ENCODE data around the gene MRPL12.
A peak's percentile ranks its signal among the peaks of the same experiment; 100 is the strongest.

MRPL12 gene

GRCh38 chr17:81720267-81721071 lies 17.3 kb downstream of the MRPL12 start:
- no peak overlapping the region for H3K27ac ChIP-seq (ENCODE audit: low read length)
- H3K79me2 ChIP-seq (ENCODE audit: low read length), result 0 out of 2 replicates have a peak, but pooled peaks cover 2% of the 10 kb centered on the region
- peaks cover 17% of the 10 kb centered on the region for H3K4me1 ChIP-seq (ENCODE audit: low read length)
- H3K9ac ChIP-seq (ENCODE audit: low read length), result no peak overlapping the region
- no peaks in the 10 kb centered on the region for H4K20me1 ChIP-seq (ENCODE audit: insufficient read depth, low read length)
- TF ChIP-seq EZH2 (optimal IDR thresholded peaks at IDR 0.05; ENCODE audit: low read depth, low read length) (no peak), CTCF (IDR thresholded peaks at IDR 0.05; ENCODE audit: low read length) (no peak)
- DNase-seq, result no peak
- H3K9me2 ChIP-seq (replicated peaks; ENCODE audit: insufficient read depth, low read length), result no peaks in the 10 kb centered on the region
- H3K27me3 ChIP-seq (replicated peaks; ENCODE audit: insufficient read depth, low read length), result no peaks in the 10 kb centered on the region
- H3K4me3 ChIP-seq (ENCODE audit: low read length), result no peak overlapping the region
- no peaks in the 10 kb centered on the region for H3K9me3 ChIP-seq (replicated peaks; ENCODE audit: insufficient read depth, low read length)
- H3F3A ChIP-seq (ENCODE audit: insufficient read depth, low read length), result peaks cover 16% of the 10 kb centered on the region
- H3K36me3 ChIP-seq (replicated peaks; ENCODE audit: insufficient read depth, low read length), result no peaks in the 10 kb centered on the region
- no peak overlapping the region for H3K4me2 ChIP-seq (ENCODE audit: low read depth, low read length)
- no peak overlapping the region for H2AFZ ChIP-seq (ENCODE audit: low read length)

- H3K4me2 ChIP-seq (ENCODE audit: low read depth, low read length), result peak overlapping the region; percentile 16; the same call in 1 of the 2 replicates
Measured at GRCh38 chr17:81722184-81723120, 19.3 kb downstream of the MRPL12 start.

GRCh38 chr17:81723651-81724209 lies 20.6 kb downstream of the MRPL12 start:
- Histone ChIP-seq H3K4me1 (ENCODE audit: low read length) (peaks cover 17% of the 10 kb centered on the region), H3K9ac (ENCODE audit: low read length) (no peak overlapping the region)

More at GRCh38 chr17:81722184-81723120, 19.3 kb downstream of the MRPL12 start:
- no peak overlapping the region for H3K9ac ChIP-seq (ENCODE audit: low read length)
- H3K4me1 ChIP-seq (ENCODE audit: low read length), result peaks cover 17% of the 10 kb centered on the region
- H2AFZ ChIP-seq (ENCODE audit: low read length), result no peak overlapping the region
- H3K9me2 ChIP-seq (replicated peaks; ENCODE audit: insufficient read depth, low read length), result no peaks in the 10 kb centered on the region
- H3K36me3 ChIP-seq (replicated peaks; ENCODE audit: insufficient read depth, low read length), result no peaks in the 10 kb centered on the region
- no peak overlapping the region for H3K4me3 ChIP-seq (ENCODE audit: low read length)
- H3F3A ChIP-seq (ENCODE audit: insufficient read depth, low read length), result peaks cover 16% of the 10 kb centered on the region
- TF ChIP-seq EZH2 (optimal IDR thresholded peaks at IDR 0.05; ENCODE audit: low read depth, low read length), result no peak
- no peak for TF ChIP-seq EZH2phosphoT487 (IDR thresholded peaks at IDR 0.05; ENCODE audit: low read length)
- no peak for TF ChIP-seq CTCF (IDR thresholded peaks at IDR 0.05; ENCODE audit: low read length)
- DNase-seq, result peak; percentile 67
- no peaks in the 10 kb centered on the region for H3K27me3 ChIP-seq (replicated peaks; ENCODE audit: insufficient read depth, low read length)
- no peaks in the 10 kb centered on the region for H3K79me2 ChIP-seq (ENCODE audit: low read length)
- peak overlapping the region; percentile 47; the same call in 1 of the 2 replicates for H3K27ac ChIP-seq (ENCODE audit: low read length)
- no peaks in the 10 kb centered on the region for H4K20me1 ChIP-seq (ENCODE audit: insufficient read depth, low read length)
- H3K9me3 ChIP-seq (replicated peaks; ENCODE audit: insufficient read depth, low read length), result no peaks in the 10 kb centered on the region

More at GRCh38 chr17:81723651-81724209, 20.6 kb downstream of the MRPL12 start:
- Histone ChIP-seq H4K20me1 (ENCODE audit: insufficient read depth, low read length) (no peaks in the 10 kb centered on the region), H3K4me3 (ENCODE audit: low read length) (no peak overlapping the region), H3K9me3 (replicated peaks; ENCODE audit: insufficient read depth, low read length) (no peaks in the 10 kb centered on the region), H3K27ac (ENCODE audit: low read length) (no peak overlapping the region), H2AFZ (ENCODE audit: low read length) (no peak overlapping the region), H3K36me3 (replicated peaks; ENCODE audit: insufficient read depth, low read length) (no peaks in the 10 kb centered on the region), H3K27me3 (replicated peaks; ENCODE audit: insufficient read depth, low read length) (no peaks in the 10 kb centered on the region), H3K4me2 (ENCODE audit: low read depth, low read length) (no peak overlapping the region), H3K9me2 (replicated peaks; ENCODE audit: insufficient read depth, low read length) (no peaks in the 10 kb centered on the region), H3F3A (ENCODE audit: insufficient read depth, low read length) (peaks cover 16% of the 10 kb centered on the region), H3K79me2 (ENCODE audit: low read length) (no peaks in the 10 kb centered on the region)
- no peak for TF ChIP-seq EZH2 (optimal IDR thresholded peaks at IDR 0.05; ENCODE audit: low read depth, low read length)
- no peak for TF ChIP-seq EZH2phosphoT487 (IDR thresholded peaks at IDR 0.05; ENCODE audit: low read length)
- no peak for TF ChIP-seq CTCF (IDR thresholded peaks at IDR 0.05; ENCODE audit: low read length)
- DNase-seq, result no peak

Data from MM.1S (cell line).